GM12878 (cell line): ENCODE measurements around the gene SEC22C. TPM values are rescaled to one million over a fixed set of nuclear protein-coding genes. Genes with fewer than 3 reads are reported as not detected.

Source experiments
- ATAC-seq: fragments of 200-7000 bp; cut with Tn5 transposase; 3 replicates; pipeline ENCODE4 v1.9.1; 2020; ENCODE audit warnings: mild to moderate bottlenecking, moderate library complexity
- BruUV-seq: library from RNA; stranded (reverse); fragments of 400-500 nt; replicated peaks from 2 replicates; lab custom pipeline; 2021; lab: Mats Ljungman, UMichigan
- CTCF ChIA-PET: fragments of 300-600 bp; sonication (Branson Sonifier 250); formaldehyde crosslinking; extraction: SDS; loops from one replicate; lab custom pipeline; 2021; ENCODE audit warnings: inconsistent platforms; lab: Yijun Ruan, JAX
- POLR2A ChIA-PET: fragments of 350-600 bp; formaldehyde crosslinking; extraction: SDS; loops from one replicate; lab custom pipeline; 2021; ENCODE audit warnings: inconsistent platforms; lab: Charles Lee
- RAD21 ChIA-PET: fragments of 300-600 bp; sonication (Branson Sonifier 250); formaldehyde crosslinking; loops from one replicate; lab custom pipeline; 2023; ENCODE audit warnings: antibody characterized with exemption; ENCODE audit not compliant: unreplicated experiment; lab: Charles Lee
- SMC1A ChIA-PET: fragments of 300-600 bp; sonication (Branson Sonifier 250); formaldehyde crosslinking; loops from one replicate; lab custom pipeline; 2023; ENCODE audit not compliant: unreplicated experiment, uncharacterized antibody; lab: Charles Lee
- DNase-seq: peaks from one replicate; pipeline ENCODE4 v3.0.0-alpha.2; 2011; ENCODE audit warnings: low read depth, low spot score
- FAIRE-seq: peaks from 3 replicates; lab custom pipeline; 2011; peaks lifted over from hg19 to GRCh38; lab: Jason Lieb, UNC
- H2AFZ ChIP-seq: 2 replicates; pipeline ENCODE4 v1.6.0; 2011; ENCODE audit warnings: low read depth, low read length, control low read depth; ENCODE audit not compliant: control insufficient read depth
- H3K27ac ChIP-seq: 2 replicates; pipeline ENCODE4 v1.5.1; 2011; ENCODE audit warnings: control low read depth; ENCODE audit not compliant: control insufficient read depth, insufficient read depth
- H3K27me3 ChIP-seq, 2 experiments: replicated peaks in 1 of 2; 2 replicates each; pipeline versions ENCODE4 v1.6.0 to v1.6.1; 2011; ENCODE audit warnings: low read length in 1 of 2; ENCODE audit not compliant: control insufficient read depth in 2 of 2, insufficient read depth in 2 of 2
- H3K36me3 ChIP-seq, 2 experiments: 2 replicates each; pipeline ENCODE4 v1.5.1; 2011; ENCODE audit warnings: low read length in 1 of 2; ENCODE audit not compliant: control insufficient read depth in 2 of 2, insufficient read depth in 2 of 2
- H3K4me1 ChIP-seq: 2 replicates; pipeline ENCODE4 v1.6.1; 2011; ENCODE audit warnings: mild to moderate bottlenecking, low read length, moderate library complexity, mixed read lengths; ENCODE audit not compliant: control insufficient read depth, insufficient read depth
- H3K4me2 ChIP-seq: 2 replicates; pipeline ENCODE4 v1.6.0; 2011; ENCODE audit warnings: control low read depth; ENCODE audit not compliant: control insufficient read depth, insufficient read depth
- H3K4me3 ChIP-seq: fragments of 200-600 bp; sonication (generic); 2 replicates; pipeline ENCODE4 v1.5.1; 2016
- H3K79me2 ChIP-seq: 2 replicates; pipeline ENCODE4 v1.6.0; 2011; ENCODE audit warnings: low read length; ENCODE audit not compliant: control insufficient read depth, insufficient read depth
- H3K9ac ChIP-seq: 2 replicates; pipeline ENCODE4 v1.8.0; 2011; ENCODE audit warnings: low read length, control low read depth, mixed read lengths; ENCODE audit not compliant: control insufficient read depth, insufficient read depth
- H3K9me3 ChIP-seq: replicated peaks from 3 replicates; pipeline ENCODE4 v1.5.1; 2011; ENCODE audit warnings: mild to moderate bottlenecking, low read length; ENCODE audit not compliant: control insufficient read depth, insufficient read depth
- H4K20me1 ChIP-seq: 2 replicates; pipeline ENCODE4 v1.6.0; 2011; ENCODE audit not compliant: control insufficient read depth, insufficient read depth
- E2F8 ChIP-seq: fragments of 450-650 bp; IDR thresholded peaks from 2 replicates; pipeline ENCODE4 v1.6.1; 2018; ENCODE audit warnings: mild to moderate bottlenecking, low read depth, moderate library complexity; ENCODE audit not compliant: partially characterized antibody
- FOXK2 ChIP-seq: fragments of 450-650 bp; IDR thresholded peaks from 2 replicates; pipeline ENCODE4 v1.6.1; 2017; ENCODE audit warnings: mild to moderate bottlenecking, moderate library complexity
- GABPA ChIP-seq: IDR thresholded peaks from 2 replicates; pipeline ENCODE4 v1.6.1; 2014; ENCODE audit warnings: antibody characterized with exemption, low read depth, mild to moderate bottlenecking, inconsistent platforms
- GATAD2B ChIP-seq: fragments of 450-650 bp; conservative IDR thresholded peaks from 2 replicates; pipeline ENCODE4 v1.6.1; 2017; ENCODE audit warnings: low read depth, mild to moderate bottlenecking, moderate library complexity
- IKZF1 ChIP-seq: fragments of 450-650 bp; conservative IDR thresholded peaks from 2 replicates; pipeline ENCODE4 v1.6.1; 2017; ENCODE audit warnings: antibody characterized with exemption, mild to moderate bottlenecking
- IKZF2 ChIP-seq, 2 experiments: fragments of 450-650 bp; IDR thresholded peaks; 2 replicates each; pipeline ENCODE4 v1.6.1; 2017; ENCODE audit warnings: mild to moderate bottlenecking in 2 of 2, moderate library complexity in 2 of 2
- KAT2A ChIP-seq: conservative IDR thresholded peaks from 2 replicates; pipeline ENCODE4 v1.6.1; 2011; ENCODE audit warnings: low read depth, low read length; ENCODE audit not compliant: control insufficient read depth
- MYB ChIP-seq: fragments of 150-350 bp; IDR thresholded peaks from 2 replicates; pipeline ENCODE4 v1.6.1; 2014; ENCODE audit warnings: mild to moderate bottlenecking, low read depth, low read length, borderline replicate concordance
- PML ChIP-seq: IDR thresholded peaks from 2 replicates; pipeline ENCODE4 v1.6.1; 2012; ENCODE audit warnings: low read length, inconsistent platforms
- POU2F2 ChIP-seq: IDR thresholded peaks from 3 replicates; pipeline ENCODE4 v1.6.1; 2011; ENCODE audit warnings: low read depth, mild to moderate bottlenecking, low read length, borderline replicate concordance
- SKIL ChIP-seq: fragments of 450-650 bp; IDR thresholded peaks from 2 replicates; pipeline ENCODE4 v1.6.1; 2017; ENCODE audit warnings: mild to moderate bottlenecking, low read depth, inconsistent platforms; ENCODE audit not compliant: poor library complexity, severe bottlenecking
- SPI1 ChIP-seq: IDR thresholded peaks from 2 replicates; pipeline ENCODE4 v1.6.1; 2011; ENCODE audit warnings: low read depth, mild to moderate bottlenecking, low read length, moderate library complexity, borderline replicate concordance; ENCODE audit not compliant: insufficient read depth
- ZNF687 ChIP-seq: fragments of 450-650 bp; IDR thresholded peaks from 2 replicates; pipeline ENCODE4 v1.6.1; 2017; ENCODE audit warnings: mild to moderate bottlenecking, moderate library complexity
- WGBS: methylation state at CpG from one replicate; pipeline ENCODE4 v1.1.6; 2016; ENCODE audit warnings: low lambda C conversion rate; ENCODE audit not compliant: insufficient replicate concordance, insufficient coverage; ENCODE audit errors: missing lambda C conversion rate; 5-methylcytosine and 5-hydroxymethylcytosine counted together
- in situ Hi-C: fragments of 300-500 bp; cut with MboI; formaldehyde crosslinking; loops from 9 replicates; pipeline ENCODE4 v1.14.3; 2018; ENCODE audit warnings: mixed read lengths
- intact Hi-C: fragments of 100-400 bp; cut with micrococcal nuclease; formaldehyde crosslinking; loops from one replicate; pipeline ENCODE4 v1.14.2; 2022; ENCODE audit not compliant: unreplicated experiment
- polyA plus RNA-seq, 11 experiments: library from polyadenylated mRNA; depleted of rRNA in 4 of 11; unstranded in 6 of 11; stranded (reverse) in 5 of 11; fragments of >200 nt; fragmentation: Nextera tagmentation in 4 of 11; fragmentation: Illumina TruSeq in 1 of 11; extraction: Ambion mirVana in 4 of 11; extraction: Trizol in 1 of 11; gene quantifications; 1 replicate in 1 of 11; 2 replicates in 10 of 11; pipeline versions ENCODE4 v1.2.1 to v1.2.3, GENCODE V29; 2011 to 2016; ENCODE audit warnings: inconsistent platforms in 2 of 11, missing spikeins in 2 of 11, low read depth in 1 of 11
- total RNA-seq, 4 experiments: library from RNA; depleted of rRNA in 3 of 4; stranded (reverse); fragments of >200 nt in 3 of 4; fragmentation: Illumina TruSeq in 1 of 4; extraction: Trizol in 1 of 4; gene quantifications; 2 replicates each; pipeline versions ENCODE4 v1.2.1 to v1.2.3, GENCODE V29; 2013 to 2021

SEC22C gene
- total and polyA plus RNA-seq, 10 of the 15 experiments (the other 5 are each of a cell fraction or from before 2014, with no cell fraction given), result 15.6 to 47.0 (median 39.1) TPM

GRCh38 chr3:42600958-42601675, 19.4 kb upstream of the SEC22C start:
- ChIA-PET SMC1A (interaction anchor here (0.7 to 3.9 kb wide), 8 partner anchors 10 to 354 kb away, joined by 3 to 31 read pairs (median 4); partner anchors contain the start of gene SEC22C), POLR2A (interaction anchor here (1.5 to 4.3 kb wide), 6 partner anchors 10 to 52 kb away, joined by 7 to 69 read pairs (median 14); partner anchors contain the start of genes SEC22C, SS18L2 and ZBTB47), CTCF (interaction anchor here (0.6 to 4.0 kb wide), 8 partner anchors 11 to 48 kb away, joined by 3 to 41 read pairs (median 6); partner anchors contain the start of genes SEC22C and SS18L2), RAD21 (interaction anchor here (1.0 to 3.8 kb wide), 6 partner anchors 10 to 580 kb away, joined by 3 to 32 read pairs (median 10); partner anchors contain the start of genes SEC22C and SS18L2)
- DNase-seq, result no peak
- peak; percentile 52 for FAIRE-seq
- H3K9me3 ChIP-seq, result no peaks in the 10 kb centered on the region; the same call in 1 of the 3 replicates
- intact Hi-C loops, result loop anchor here (1.0 kb wide), 1 partner anchor 11 kb away; the partner anchor contains the start of gene SS18L2
- peak overlapping the region; percentile 95 for H3K27ac ChIP-seq
- peaks cover 54% of the 10 kb centered on the region for H3K79me2 ChIP-seq
- H3K4me2 ChIP-seq, result peak overlapping the region; percentile 66
- no peaks in the 10 kb centered on the region for H4K20me1 ChIP-seq
- peaks cover 3% of the 10 kb centered on the region; the same call in 1 of the 2 replicates for H3K4me1 ChIP-seq
- BruUV-seq, result no TSS peak
- peak; percentile 59 for ATAC-seq
- H3K9ac ChIP-seq, result peak overlapping the region; percentile 96
- peak overlapping the region; percentile 74 for H2AFZ ChIP-seq
- in situ Hi-C loops, result no loop called here
- no peaks in the 10 kb centered on the region; a peak in 1 of 4 replicates for H3K36me3 ChIP-seq
- WGBS, result under 1% methylated on average over 29 of the region's 31 CpGs
- H3K27me3 ChIP-seq, result no peaks in the 10 kb centered on the region
- peak overlapping the region; percentile 97 for H3K4me3 ChIP-seq
- TF ChIP-seq KAT2A, result no peak
- peak; percentile 16 for TF ChIP-seq IKZF1
- no peak for TF ChIP-seq MYB
- TF ChIP-seq POU2F2, result peak; percentile 40; the same call in 1 of the 3 replicates
- TF ChIP-seq FOXK2, result no peak
- 0 out of 2 replicates have a peak, but pooled peaks have one; percentile 1 for TF ChIP-seq ZNF687
- no peak for TF ChIP-seq E2F8
- TF ChIP-seq IKZF2 (IDR thresholded peaks at IDR 0.05), result peak; percentile 29 to 51
- TF ChIP-seq SPI1, result no peak
- peak; percentile 19 for TF ChIP-seq SKIL
- no peak for TF ChIP-seq PML
- TF ChIP-seq GABPA, result 0 out of 2 replicates have a peak, but pooled peaks have one; percentile 33
- TF ChIP-seq GATAD2B, result peak; percentile 13; the same call in 1 of the 2 replicates
